Measurements from ENCODE around the gene HSH2D.
"Not testable (repeated sequence)": the region's sequence is repeated elsewhere in the genome, so short reads cannot be mapped to it uniquely, and the experiment has no call there.

Gene HSH2D

GRCh38 chr19:16119075-16119857, 24.2 kb upstream of the HSH2D start:
- not testable (repeated sequence) for DNase-seq (ENCODE audit: low spot score)

DNA sequence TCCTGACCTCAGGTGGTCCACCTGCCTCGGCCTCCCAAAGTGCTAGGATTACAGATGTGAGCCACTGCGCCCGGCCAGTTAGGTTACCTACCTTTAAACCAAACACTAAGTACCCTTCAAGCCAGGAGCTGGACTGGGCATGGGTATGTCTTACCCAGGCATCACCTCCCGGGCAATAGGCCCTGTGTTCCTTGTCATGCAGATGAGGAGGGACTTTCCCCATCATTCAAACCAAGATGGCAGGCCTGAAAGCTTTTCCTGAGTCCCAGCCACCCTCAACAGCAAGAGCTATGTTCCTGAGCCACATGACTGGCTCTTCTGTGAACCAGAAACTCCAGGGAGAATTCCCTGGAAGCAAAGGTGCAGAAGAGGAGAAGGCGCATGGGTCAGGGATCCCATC, 22.3 kb upstream of the HSH2D start:
- DNase-seq (ENCODE audit: low spot score): no peak

DNA sequence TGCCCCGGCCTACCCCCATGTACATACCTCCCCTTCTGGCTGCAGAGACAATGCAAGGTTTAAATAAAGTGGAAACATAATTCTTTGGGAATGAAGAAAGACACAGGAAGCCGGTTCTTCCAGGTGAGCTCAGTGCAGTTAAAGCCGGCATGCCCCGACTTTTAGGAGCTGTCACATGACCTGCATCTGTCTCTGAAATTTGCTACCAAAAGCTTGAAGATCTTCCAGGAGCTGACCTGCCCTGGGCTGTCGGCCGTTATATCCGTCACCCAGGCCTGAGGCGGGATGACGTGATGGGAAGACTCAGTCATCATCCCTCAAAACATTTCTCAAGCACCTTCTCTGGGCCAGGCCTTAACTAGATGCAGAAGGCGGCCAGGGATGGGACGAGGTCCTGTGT, 21.5 kb upstream of the HSH2D start:
- DNase-seq (ENCODE audit: low spot score): no peak

DNA sequence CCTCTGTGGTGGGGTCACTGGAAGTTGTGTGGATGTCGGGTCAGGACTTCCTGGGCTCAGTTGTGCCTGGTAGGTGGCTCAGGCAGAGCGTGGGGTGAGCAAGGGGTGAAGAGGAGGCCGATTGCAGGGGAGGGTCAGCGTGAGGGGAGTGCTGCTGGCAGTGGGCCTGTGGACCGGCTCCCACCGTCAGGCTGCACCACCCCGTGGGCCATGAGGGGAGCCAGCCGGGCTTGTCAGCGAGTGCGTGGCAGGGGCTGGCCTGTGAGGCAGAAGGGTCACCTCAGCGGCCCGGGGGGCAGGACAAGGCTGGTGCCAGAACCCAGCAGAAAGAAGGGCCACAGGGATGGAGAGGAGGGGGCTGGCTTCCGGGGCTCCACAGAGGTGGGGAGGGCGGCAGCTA, 18.5 kb upstream of the HSH2D start:
- DNase-seq (ENCODE audit: low spot score): no peak

DNA sequence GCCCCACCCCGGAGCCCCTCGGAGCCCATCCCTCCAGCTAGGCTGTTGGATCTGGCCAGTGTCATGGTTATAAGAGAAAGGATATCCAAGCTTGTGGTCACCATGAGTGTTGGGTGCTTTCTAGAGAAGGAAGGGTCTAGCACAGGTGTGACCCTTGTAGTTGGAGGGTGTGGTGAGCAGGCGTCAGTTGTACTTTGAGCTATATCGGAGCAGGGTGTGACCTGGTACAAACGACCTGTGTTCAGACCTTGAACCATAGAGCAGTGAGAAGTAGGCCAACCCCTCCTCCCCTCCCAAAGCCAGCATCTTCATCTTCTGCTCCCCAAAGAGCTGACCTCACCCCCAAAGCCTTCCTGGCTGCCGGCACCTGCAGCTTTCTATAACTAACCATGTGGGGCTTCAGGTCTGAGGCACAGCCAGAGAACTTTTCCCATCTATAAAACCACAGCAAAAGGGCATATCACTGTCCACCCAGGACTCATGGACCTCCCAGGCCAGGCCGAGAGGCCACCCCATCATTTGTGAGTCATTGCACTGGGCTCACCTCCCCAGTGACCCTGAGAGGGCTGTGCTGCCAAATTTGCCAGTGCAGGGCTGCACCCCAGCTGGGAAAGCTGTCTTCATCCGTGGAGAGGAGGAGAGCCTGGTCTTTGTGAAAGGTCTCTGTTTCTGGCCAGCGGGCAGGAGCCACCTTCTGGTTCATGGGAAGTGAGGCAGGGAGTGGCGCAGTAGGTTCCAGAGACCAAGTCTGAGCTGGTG, 17.6 kb upstream of the HSH2D start:
- DNase-seq (ENCODE audit: low spot score): no peak

- DNase-seq (ENCODE audit: low spot score): no peak
Measured at GRCh38 chr19:16127080-16127479, 16.4 kb upstream of the HSH2D start.

- DNase-seq (ENCODE audit: low spot score): no peak
Measured at GRCh38 chr19:16127776-16128371, 15.6 kb upstream of the HSH2D start.

DNA sequence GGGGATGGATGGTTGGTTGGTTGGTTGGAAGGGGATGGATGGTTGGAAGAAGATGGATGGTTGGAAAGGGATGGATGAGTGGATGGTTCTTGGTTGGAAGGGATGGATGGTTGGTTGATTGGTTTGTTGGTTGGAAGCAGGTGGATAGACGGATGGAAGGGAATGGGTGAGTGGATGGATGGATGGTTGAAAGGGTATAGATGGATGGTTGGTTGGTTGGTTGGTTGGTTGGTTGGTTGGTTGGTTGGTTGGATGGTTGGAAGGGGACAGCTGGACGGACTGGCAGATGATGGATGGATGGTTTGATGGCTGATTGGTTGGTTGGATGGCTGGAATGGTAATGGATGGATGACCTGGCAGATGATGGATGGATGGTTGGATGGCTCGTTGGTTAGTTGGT, 11.8 kb upstream of the HSH2D start:
- DNase-seq (ENCODE audit: low spot score): no peak

- DNase-seq (ENCODE audit: low spot score): no peak
Measured at GRCh38 chr19:16133818-16134217, 9.7 kb upstream of the HSH2D start.

GRCh38 chr19:16134510-16134909, 9.0 kb upstream of the HSH2D start:
- no peak for DNase-seq (ENCODE audit: low spot score)

GRCh38 chr19:16135430-16136127, 7.9 kb upstream of the HSH2D start:
- no peak for DNase-seq (ENCODE audit: low spot score)

GRCh38 chr19:16136185-16136999, 7.1 kb upstream of the HSH2D start:
- no peak for DNase-seq (ENCODE audit: low spot score)

DNA sequence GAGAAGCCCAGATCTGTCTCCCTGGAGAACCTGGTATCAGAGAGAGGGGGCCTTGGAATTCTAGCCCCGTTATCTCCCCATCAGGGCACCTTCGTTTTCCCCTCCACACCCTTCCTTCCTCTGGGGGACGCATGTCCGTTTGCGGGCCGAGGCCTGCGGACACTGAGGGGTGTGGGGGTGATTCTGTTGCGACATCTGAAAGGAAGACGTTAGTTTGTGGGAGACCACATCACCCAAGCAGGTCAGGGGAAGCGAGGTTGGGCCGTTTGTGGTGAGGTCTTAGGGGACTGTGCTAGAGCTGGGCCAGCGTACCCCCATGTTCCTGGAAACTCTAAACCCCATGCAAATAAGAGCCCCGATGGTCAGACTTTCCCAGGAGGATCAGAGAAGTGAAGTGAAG, 3.7 kb upstream of the HSH2D start:
- no peak for DNase-seq (ENCODE audit: low spot score)

GRCh38 chr19:16141043-16141442, 2.4 kb upstream of the HSH2D start:
- DNase-seq (ENCODE audit: low spot score): no peak

DNA sequence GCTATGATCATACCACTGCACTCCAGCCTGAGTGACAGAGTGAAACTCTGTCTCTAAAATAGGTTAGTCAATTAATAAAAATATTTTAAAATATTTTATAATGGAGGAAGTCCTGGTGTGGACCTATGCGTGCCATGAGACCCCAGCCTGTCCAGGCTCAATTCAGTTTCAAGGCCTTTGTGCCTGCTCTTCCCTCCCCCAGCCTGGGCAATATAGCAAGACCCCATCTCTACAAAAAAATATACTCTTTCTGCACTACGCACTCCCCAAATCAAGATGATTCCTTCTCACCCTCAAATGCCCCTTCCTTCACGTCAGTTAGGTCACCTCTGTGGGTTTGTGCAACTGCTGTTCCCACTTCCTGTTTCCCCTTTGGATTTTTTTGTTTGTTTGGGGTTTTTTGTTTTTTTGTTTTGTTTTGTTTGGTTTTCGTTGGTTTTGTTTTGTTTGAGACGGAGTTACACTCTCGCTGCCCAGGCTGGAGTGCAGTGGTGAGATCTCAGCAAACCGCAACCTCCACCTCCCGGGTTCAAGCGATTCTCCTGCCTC, 1.4 kb upstream of the HSH2D start:
- no peak for DNase-seq (ENCODE audit: low spot score)

- DNase-seq (ENCODE audit: low spot score): no peak
Measured at GRCh38 chr19:16144216-16144581, 714 bp downstream of the HSH2D start.

DNA sequence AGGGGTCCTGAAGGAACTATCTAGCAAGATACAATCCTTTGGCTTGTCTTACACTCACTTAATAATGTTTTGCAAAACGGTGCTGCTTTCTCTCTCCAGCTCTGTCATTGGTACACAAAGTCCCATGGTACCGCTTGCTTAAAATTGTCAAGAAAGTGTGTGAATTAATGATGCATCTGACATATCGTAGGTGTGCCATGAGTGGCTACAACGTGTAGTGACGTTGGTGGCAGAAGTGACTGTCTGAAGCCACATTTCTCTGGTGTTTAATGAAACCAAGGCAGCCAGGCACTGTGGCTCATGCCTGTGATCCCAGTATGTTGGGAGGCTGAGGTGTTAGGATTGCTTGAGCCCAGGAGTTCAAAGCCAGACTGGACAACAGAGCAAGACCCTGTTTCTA, 2.6 kb downstream of the HSH2D start:
- DNase-seq (ENCODE audit: low spot score): no peak

DNA sequence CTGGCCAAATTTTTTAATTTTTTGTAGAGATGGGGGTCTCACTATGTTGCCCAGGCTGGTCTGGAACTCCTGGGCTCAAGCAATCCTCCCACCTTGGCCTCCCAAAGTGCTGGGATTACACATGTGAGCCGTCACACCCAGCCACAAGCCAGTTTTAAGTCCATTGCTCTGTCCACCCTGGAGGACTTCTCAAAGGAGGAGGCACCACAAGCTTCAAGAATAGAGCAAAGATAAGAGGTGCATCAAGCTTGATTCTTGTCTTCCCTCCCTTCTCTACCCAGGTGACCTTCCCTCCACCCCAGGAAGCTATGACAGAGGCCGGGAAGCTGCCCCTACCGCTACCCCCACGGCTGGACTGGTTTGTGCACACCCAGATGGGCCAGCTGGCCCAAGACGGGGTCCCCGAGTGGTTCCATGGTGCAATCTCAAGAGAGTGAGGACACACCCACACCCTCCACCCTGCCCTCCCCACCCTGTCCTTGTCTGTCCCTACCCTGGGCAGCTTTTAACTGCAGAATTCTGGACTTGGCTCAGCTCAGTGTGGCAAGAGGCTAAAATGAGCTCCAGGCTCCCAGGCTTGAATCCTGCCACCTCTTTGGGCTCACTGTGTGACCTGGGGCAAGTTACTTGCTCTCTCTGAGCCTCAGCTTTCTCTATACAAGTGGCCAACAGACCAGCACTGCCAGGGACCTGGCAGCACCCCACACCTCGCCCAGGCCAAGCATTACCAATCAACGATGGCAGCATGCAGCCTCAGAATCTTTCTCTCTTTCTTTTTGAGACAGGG, 5.2 kb downstream of the HSH2D start:
- DNase-seq (ENCODE audit: low spot score): no peak

GRCh38 chr19:16153582-16154336, 10.3 kb downstream of the HSH2D start:
- no peak for DNase-seq (ENCODE audit: low spot score)

DNA sequence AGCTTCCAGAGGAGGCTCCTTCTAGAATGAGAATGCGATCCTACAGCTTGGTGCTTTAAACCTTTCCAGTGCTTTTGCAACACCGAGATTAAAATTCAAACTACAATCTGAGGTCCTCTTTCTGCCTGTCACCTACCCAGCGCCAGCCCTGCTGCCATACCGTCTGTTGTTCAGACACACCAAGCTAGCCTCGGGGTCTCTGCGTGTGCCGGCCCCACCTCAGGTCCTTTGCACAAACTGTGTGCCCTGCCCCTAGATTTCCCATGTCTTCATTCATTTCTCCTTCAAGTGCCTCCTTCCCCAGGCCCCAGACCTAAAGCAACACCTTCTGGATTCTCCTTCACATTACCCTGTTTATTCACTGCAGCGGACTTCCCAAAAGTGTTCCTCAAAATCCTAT, 11.1 kb downstream of the HSH2D start:
- no peak for DNase-seq (ENCODE audit: low spot score)

All from pons (tissue), 1 donor.